Right hindlimb (tissue), 1 donor: ENCODE data around the gene OR1M1.

ENCODE experiments used
- DNase-seq: peaks from one replicate; pipeline ENCODE4 v3.0.0-alpha.2; 2018

OR1M1 gene

GRCh38 chr19:9075064-9075949 is 11.6 kb upstream of the OR1M1 start:
- peak; percentile 83 for DNase-seq

DNA sequence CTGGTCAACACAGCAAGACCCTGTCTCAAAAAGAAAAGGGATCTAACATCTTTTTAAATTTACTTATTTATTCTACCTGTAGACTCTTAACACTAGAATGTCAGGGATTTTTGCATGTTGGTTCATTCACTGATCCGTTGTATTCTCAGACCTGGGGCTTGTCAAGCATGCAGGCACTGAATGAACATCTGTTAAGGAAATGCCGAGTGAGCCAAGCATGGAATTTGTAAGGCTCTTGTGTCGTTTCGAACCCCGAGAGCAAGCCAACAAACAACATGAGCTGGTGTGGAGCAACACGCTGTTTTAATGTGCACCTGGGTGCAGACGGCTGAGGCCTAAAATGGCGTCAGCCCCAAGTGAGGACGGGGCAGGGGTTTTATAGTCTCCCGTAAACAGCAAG is 10.0 kb upstream of the OR1M1 start:
- peak; percentile 39 for DNase-seq

- DNase-seq, result no peak
These were observed 8.2 kb upstream of the OR1M1 start for GRCh38 chr19:9078651-9079050.

DNA sequence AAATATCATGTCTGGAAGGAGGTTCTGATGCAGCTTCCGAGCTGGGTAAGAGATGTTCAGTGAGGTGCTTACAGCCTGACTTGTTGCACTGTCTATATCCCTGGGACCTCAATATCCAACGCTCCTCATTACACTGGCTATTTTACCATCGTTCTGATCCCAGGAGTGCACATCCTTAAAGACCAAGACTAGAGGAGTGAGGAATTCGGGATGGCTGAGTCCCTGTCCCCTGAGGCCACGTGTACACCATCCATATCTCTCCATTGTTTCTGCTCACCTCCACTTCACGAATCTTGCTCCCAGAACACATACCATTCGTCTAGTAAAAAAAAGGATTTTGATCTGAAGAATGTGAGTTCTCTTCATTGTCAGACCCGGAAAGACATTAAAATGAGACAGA is 20.5 kb downstream of the OR1M1 start, which contains the start of gene OR7G2:
Gene OR7G2, minus strand, starts transcription at position 101 of the 400 bp plus-strand sequence. CDS start 4,232 bp downstream, outside the sequence.
- no peak for DNase-seq

DNA sequence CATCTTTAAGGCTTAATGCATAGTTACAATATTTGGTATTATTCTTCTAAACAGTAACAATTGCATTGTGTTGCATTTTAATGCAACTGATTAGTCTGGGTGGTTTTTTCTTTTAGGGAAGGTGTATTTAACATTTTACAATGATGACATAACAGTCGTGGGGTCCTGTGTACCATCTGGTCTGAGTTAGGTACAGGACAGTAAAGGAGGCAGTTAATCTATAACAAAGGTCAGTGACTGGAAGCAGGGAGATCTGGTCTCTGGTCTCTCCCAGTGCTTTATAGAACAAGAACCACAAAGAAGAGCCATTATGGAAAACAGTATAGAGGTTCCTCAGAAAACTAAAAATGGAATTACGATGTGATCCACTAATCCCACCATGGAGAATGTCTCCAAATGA is 23.1 kb downstream of the OR1M1 start:
- DNase-seq, result no peak

DNA sequence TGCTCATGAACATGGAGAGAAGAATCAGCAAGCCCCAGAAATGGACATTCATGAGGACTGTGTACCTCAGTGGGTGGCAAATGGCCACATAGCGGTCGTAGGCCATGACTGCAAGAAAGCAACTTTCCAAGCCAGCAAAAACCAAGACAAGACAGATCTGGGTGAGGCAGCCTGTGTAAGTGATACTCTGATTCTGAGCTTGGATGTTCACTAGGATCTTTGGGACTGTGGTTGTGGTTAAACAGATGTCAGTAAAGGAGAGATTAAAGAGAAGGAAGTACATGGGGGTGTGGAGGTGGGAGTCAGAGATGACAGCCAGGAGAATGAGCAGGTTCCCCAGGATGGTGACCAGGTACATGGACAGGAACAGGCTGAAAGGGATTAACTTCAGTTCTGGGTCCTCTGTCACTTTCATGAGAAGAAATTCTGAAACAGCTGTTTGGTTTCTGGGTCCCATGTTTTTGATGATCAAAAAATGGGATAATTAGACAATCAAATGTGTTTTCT is 28.5 kb downstream of the OR1M1 start, which contains the start of gene OR7G1:
Gene OR7G1, minus strand, starts transcription at position 457 of the 507 bp plus-strand sequence. Its CDS starts 0 bp downstream, at position 457.
- DNase-seq, result no peak

- DNase-seq, result no peak
These were observed 29.7 kb downstream of the OR1M1 start for GRCh38 chr19:9116547-9116946.

DNA sequence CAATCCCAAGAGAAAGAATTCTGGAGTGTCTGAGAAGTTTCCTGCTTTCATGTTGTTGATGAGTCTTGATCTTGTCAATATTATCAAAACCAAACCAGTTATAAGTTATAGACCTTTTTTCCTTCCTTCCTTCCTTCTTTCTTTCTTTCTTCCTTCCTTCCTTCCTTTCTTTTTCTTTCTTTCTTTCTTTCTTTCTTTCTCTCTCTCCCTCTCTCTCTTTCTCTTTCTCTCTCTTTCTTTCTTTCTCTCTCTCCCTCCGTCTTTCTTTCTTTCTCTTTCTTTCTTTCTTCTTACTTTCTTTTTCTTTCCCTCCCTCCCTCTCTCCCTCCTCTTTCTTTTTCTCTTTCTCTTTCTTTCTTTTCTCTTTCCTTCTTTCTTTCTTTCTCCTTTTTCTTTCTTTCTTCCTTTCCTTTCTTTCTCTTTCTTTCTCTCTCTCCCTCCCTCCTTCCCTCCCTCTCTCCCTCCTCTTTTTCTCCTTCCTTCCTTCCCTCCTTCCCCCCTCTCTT is 40.1 kb downstream of the OR1M1 start, which contains the start of gene OR7G3:
Gene OR7G3, minus strand, starts transcription at position 51 of the 506 bp plus-strand sequence. Its CDS starts 0 bp downstream, at position 51.
- DNase-seq, result no peak

DNA sequence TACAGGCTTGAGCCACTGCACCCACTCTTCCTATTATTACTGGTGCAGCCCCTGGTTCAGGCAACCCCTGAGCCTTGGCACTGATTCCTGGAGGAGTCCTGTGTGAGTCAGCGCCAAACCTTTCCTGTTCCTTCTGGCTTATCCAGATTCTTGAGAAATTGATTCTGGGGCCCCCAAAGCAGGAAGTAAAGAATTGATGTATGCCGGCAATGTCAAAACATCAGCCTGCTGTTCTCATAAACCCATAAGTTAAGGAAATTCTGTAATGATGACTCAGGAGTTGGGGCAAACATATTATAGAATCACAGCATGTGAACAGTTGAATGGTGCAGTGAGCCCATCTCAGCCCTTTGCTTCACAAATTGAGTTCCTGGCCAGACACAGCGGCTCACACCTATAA is 41.3 kb downstream of the OR1M1 start:
- DNase-seq, result no peak

GRCh38 chr19:9130965-9131364 is 44.1 kb downstream of the OR1M1 start:
- no peak for DNase-seq

- DNase-seq, result no peak
These were observed 45.6 kb downstream of the OR1M1 start for GRCh38 chr19:9132422-9132821.

DNA sequence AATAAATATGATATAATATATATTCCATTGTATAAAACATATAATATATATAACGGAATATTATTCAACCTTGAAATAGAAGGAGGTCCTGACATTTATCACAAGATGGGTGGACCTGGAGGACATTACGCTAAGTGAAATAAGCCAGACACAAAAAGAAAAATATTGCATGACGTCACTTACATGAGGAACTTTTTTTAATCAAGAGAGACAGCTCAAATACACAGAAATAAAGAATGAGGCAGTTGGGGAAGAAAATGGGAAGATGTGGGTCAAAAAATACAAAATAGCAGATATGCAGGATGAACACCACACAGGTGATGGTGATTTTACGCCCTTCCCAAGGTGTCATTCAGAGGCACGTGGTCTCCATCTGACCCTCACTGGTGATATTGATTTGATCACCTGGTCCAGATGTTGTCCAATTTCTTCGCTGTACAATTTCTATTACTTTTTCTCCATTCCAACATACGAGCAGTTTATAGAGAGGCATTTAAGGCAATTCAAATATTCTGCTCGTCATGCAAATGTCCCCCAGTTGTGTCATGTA is 52.8 kb downstream of the OR1M1 start:
- no peak for DNase-seq

DNA sequence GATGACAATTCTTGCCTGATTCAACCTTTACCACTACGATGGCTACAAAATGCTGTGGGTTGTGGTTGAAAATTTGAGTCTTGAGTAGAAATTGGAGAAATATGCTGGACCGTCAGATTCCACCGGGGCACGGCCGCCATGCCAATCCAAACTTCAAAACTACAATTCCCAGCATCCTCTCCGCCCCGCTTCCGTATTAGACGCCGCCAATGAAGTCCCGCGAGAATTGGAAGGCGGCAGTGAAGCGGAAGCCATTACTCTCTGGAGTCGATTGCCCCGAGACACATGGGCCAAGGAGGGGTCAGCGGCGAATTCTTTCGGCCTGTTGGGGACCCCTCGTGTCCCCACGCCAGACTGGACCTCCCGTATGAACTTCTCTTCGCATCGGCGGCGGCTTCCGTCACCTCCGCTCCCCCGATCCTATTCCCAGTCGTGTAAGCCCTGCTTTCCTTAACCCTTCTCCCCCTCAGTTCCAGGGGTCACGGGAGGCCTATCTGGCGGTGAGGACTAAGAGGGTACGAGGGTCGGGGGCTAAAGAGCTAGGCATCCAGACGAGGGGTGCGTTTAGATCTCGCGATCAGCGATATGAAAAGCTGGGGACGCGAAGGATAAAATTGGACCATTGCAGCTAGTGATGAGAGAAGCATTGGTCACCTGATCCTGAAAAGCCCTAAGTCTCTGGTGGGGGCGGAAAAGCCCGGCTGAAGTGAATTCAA is 53.5 kb downstream of the OR1M1 start, which contains the start of gene ZNF317:
Gene ZNF317, plus strand, starts transcription at position 239 of the 716 bp plus-strand sequence. CDS start 15,620 bp downstream, outside the sequence.
- peak; percentile 94 for DNase-seq

- DNase-seq, result no peak
These were observed 58.1 kb downstream of the OR1M1 start for GRCh38 chr19:9144920-9145319.
